NCI-H1092 treated with DMSO at 0.1 percent for 48 hours (cell line): ENCODE data around the gene LOXL1.

Source experiments
- DNase-seq: peaks from one replicate; lab custom pipeline; 2025; lab: John Stamatoyannopoulos, UW

LOXL1 gene, protein sequence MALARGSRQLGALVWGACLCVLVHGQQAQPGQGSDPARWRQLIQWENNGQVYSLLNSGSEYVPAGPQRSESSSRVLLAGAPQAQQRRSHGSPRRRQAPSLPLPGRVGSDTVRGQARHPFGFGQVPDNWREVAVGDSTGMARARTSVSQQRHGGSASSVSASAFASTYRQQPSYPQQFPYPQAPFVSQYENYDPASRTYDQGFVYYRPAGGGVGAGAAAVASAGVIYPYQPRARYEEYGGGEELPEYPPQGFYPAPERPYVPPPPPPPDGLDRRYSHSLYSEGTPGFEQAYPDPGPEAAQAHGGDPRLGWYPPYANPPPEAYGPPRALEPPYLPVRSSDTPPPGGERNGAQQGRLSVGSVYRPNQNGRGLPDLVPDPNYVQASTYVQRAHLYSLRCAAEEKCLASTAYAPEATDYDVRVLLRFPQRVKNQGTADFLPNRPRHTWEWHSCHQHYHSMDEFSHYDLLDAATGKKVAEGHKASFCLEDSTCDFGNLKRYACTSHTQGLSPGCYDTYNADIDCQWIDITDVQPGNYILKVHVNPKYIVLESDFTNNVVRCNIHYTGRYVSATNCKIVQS

DNA sequence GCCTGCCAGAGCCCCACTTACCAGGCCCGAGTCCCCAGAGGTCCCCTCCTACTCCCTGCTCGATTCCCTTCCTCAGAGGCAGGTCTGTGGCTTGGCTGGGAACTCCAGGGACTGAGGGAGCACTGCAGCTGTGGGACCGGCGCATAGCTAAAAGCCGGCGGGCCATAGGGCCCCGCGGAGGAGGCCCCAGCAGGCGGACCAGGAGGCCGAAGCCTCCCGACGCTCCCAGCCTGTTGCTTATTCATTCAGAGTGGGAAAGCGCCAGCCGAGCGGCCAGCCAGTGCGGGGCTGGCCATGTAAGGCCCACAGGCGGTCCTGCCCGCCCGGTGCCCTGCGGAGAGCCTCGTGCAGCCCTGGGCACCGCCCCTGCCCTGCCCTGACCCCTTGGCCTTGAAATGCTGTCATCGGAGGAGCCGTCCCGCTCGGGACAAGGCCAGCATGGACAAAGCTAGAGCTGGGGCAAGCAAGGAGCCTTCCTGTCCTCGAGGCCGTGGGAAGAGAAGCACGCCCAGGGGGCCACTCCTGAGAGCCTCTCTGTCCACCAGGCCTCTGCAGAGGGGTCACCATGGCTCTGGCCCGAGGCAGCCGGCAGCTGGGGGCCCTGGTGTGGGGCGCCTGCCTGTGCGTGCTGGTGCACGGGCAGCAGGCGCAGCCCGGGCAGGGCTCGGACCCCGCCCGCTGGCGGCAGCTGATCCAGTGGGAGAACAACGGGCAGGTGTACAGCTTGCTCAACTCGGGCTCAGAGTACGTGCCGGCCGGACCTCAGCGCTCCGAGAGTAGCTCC lies at the start of gene LOXL1:
LOXL1 (plus strand) TSS at position 244 of the 784 bp plus-strand sequence; CDS start at position 566, 322 bp downstream.
- no peak for DNase-seq

DNA sequence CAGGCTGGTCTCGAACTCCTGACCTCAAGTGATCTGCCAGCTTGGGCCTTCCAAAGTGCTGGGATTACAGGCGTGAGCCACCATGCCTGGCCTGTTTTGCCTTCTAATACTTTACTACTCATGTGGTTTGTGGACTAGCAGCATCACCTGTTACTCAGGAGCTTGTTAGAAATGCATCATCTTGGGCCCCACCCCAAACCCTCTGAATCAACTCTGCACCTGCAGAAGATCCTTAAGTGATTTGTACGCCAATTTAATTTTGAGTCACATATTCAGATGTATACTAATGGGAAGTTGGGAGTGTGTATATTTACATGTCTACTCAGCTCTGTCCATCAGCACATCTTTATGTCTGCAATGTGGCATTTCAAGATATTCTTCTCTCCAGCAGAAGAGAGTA lies 46.8 kb upstream of the LOXL1 start:
- no peak for DNase-seq

DNA sequence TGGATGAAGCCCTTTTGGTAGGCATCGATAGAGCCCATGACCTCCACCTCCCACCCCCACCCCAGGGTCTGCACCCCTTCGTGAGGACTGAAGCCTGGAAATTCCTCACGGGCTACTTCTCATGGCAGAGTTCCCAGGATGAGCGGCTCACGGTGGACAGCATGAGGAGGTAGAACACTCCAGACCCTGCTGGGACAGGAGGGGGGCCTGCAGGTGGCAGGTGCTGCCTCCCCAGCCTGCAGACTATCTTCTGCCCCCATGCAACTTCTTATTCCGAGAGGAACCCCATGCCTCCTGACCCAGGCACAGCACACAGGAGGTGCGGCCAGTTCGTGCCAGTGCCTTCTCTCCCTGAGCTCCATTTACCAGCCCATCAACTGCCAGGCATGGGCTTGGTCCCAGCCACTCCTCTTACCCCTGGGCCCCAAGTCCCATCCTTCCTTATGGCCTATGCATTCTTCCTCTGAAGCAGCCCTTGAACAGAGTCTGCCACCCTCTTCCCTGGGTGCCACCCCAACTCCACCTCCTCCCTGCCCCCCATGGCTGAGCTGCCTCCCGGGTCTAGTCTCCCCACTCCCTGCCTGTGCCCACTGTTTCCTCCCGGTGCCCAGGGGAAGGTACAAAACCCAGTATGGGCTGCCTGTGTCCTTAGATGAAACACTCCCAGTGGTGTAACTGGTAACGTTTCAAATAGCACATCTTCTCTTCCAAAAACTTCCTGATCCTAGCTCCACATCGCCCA lies 44.5 kb upstream of the LOXL1 start:
- DNase-seq, result no peak

DNA sequence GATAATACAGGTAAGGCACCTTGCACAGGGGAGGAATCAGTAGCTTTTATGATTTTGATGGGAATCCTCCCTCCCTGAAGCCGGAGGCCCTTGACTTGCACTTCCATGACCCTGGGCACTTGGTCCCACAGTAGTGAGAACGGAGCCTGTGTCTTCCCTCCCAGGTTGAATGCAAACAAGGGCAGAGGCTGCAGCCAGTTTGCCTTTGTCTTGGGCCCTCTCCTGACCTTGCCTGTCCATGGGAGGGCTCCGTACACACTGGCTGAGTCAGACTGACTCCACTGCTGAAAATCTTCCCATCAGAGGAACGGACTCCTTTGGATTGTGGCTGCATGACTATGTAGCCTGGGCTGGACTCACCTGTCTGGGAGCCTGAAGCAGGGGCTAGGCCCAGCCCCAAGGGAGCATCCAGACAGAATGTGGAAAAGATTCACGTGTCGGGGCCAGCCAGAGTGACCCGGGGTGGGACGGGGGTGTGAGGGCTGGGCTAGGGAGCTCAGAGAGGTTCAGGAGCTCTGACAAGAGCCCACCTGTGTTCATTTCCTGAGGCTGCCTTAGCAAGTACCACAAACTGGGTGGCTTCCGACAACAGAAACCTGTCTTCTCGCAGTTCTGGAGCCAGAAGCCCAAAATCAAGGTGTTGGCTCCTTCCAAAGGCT lies 43.4 kb upstream of the LOXL1 start:
- no peak for DNase-seq

DNA sequence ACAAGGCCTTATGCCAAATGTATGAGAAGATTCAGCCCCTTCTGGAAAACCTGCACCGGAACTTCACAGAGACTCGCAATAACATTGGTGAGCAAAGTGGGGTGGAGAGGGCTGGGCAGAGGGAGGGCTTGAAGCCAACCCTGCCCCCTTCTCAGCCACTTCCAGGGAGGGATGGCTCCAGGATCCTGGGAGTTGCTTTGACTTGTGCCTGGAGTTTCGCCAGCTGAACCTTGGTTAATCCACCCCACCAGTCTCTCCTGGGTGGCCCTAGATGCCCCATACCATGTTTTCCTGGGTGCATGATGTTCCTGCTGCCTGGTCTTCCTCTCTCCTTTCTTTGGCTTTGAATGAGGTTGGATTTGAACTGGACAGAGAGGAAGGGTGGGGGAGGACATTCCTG lies 42.1 kb upstream of the LOXL1 start:
- no peak for DNase-seq

DNA sequence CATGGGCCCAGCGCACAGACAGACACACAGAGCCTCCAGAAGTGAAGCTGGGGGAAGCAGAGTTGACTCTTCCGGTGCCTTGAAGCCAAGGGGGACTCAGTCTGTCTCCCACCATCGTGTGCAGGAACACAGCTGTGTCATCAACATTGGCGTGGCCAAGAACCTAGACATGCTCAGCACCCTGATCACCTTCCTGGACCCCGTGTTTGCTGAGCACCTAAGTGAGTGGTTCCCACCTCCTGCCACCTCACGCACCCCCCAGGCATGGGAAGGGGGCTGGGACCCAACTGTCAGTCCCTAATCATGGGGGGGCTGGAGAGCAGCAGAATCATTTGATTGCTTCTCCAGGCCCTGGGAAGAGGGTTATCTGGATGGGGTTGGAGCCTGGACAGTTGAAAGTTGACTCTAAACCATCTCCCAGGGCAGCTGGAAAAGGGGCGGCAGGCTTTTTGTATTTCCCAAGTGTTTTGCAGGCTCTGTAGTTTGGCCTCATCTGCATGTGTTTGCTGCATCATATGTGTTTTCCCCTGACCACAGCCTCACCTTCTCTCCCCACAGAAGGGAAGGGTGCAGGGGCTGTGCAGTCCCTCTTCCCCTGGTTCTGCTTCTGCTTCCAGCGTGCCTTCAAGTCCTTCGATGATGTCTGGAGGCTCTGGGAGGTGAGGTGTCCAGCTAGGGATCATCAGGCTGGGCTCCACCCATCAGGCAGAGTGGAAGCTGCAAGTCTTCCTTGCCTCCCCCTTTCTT lies 40.1 kb upstream of the LOXL1 start:
- no peak for DNase-seq

DNA sequence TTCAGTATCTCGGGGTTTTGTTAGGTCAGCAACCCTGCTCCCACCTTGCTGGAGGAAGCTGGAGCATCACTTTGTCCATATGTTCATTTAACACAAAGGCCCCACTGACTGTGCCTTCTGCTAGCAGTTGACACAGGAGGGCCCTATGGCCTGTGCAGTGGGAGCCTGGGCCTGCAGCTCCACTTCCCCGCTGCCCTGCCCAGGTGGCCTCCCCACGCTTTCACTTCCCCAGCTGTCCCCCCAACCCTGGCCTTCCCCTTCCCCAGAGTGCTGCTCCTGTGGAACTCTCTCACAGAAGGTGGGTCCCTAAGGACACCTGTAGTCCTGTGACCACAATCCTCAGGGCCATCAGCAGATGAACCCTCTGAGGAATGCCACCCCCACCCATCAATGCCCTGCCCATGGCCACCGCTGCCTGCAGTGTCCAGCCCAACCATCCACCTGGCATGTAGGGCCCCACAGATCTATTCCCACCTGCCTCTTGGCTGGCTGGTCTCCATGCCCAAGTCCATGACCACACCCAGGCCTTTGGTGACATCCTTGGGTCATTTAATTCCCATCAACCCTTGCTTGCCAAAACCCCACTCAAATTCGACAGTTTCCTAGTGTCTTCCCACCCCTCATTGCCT lies 39.4 kb upstream of the LOXL1 start:
- DNase-seq, result no peak

DNA sequence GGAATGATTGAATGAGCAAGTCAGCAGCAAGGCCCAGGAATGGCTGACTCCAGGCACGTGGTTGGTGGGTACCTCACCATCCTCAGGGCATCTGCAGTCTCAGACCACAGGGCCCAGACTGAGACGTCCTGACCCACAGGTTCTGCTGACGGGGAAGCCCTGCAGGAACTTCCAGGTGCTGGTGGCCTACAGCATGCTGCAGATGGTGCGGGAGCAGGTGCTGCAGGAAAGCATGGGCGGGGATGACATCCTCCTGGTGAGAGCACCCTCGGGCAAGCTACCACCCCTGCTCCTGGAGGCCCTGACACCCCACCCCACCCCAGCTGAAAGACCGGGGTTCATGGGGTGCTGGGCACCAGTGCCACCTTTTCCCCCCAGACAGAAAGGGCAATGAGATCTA lies 38.8 kb upstream of the LOXL1 start:
- no peak for DNase-seq

DNA sequence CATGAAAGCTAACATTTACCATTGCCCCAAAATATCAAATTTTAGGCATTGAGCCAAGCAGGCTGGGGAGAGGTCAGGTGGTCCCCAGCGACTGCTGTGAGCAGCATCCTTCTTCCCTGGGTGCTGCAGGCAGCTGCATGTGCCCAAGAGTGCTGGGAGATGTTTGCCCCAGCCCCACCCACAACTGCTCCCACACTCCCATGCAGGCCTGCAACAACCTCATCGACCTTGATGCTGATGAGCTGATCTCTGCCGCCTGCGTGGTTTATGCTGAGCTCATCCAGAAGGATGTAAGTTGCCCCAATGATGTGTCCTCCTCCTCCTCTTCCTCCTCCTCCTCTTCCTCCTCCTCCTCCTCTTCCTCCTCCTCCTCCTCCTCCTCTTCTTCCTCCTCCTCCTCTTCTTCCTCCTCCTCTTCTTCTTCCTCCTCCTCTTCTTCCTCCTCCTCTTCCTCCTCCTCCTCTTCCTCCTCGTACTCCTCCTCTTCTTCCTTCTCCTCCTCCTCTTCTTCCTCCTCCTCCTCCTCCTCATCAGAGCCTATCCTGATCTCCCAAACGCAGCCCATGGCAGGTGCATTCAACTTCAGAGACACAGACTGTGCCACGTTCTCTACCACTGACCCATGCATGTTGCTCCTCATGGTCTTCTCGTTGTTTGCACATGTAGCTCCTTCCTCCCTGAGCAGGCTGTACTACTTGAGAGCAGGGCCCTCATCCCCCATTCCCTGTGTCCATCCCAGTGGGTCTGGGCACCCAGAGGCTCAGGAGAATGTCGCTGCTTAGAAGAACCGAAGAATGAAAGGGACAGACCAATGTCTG lies 37.8 kb upstream of the LOXL1 start:
- no peak for DNase-seq

DNA sequence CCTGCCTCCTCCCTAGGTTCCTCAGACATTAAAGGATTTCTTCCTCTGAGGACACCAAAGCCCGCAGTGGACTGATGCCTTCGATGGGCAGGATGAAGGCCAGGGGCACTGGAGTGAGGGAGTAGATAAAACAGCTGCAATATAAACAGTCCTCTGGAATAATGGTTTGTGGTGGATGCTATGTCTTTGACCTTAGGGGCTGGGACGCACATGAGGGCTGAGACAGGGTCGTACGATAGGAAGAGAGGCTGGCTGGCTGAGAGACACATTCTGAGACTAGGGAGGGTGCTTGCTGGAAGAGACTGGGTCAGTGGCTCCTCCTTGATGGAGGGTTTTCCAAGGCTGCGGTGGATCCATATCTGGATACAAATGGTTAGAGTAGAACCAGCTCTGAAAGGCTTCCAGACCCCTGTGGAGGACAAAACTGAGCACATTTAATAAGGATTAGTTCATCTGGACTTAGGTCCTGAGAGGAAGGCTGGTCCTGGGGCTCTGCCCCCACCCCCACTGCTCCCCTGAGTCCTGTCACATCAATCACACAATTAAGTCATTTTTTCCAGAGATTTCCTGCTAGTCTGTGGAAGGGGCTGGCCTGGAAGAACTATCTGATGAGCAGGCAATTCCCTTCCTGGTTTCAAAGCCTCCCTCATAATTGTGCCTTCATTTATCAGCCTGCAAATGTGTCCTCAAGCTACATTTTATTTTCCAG lies 37.1 kb upstream of the LOXL1 start:
- DNase-seq, result no peak

DNA sequence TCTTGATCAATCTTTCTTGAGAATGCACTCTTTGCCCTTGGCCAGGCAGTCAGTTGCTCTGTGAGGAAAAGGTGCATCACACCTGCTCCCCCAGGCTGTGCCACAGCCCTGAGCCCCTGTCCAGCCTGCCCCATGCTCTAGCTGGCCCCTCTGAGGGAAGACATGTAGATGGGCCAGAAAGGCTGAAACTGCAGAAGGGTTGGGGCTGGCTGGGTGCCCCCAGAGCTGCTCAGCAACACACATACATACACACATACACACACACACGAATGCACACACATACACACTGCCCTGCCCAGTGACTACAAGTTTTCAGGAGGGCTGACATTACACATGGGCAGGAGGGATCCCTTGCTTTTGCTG lies 36.5 kb upstream of the LOXL1 start:
- DNase-seq, result no peak

DNA sequence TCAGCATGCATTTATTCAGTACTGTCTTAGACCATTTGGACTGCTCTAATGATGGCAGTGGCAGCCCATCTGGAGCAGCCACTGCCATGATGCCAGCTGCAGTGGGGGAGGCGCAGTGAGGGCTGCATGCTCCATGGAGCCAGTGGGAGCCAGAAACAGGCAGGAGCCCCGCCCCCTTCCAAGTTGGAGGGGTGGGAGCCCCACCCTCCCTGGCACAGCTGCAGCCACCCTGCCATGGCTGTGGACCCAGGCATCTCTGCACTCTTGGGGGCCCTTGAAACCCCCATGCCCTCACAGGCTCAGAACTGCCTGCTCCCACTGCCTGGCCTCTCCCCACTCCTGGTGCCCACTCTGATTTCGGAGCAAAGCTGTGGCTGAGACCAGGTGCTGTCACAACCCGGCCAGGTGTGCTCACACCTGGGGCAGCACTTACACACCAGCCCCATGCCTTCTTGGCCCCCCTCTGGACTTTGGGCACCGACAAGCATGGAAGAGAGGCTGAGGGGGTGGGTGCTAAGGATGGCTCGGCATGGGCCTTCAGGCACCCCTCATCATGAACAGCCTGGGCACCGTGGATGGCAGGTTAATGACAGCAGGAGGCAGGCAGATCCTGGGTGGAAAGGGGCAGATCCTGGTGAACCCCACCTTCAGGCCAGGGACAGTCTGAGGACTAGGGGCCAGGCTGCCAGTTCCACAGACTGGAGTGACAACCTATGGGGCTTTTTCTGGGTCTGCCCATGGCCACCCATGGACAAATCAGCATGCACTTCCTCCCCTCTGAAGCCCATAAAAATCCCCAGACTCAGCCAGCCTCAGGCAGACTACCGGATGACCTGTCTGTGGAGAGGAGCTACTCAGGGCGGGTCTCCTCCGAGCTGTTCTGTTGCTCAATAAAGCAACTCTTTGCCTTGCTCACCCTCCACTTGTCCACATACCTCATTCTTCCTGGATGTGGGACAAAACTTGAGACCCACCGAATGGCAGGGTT lies 34.6 kb upstream of the LOXL1 start:
- no peak for DNase-seq

DNA sequence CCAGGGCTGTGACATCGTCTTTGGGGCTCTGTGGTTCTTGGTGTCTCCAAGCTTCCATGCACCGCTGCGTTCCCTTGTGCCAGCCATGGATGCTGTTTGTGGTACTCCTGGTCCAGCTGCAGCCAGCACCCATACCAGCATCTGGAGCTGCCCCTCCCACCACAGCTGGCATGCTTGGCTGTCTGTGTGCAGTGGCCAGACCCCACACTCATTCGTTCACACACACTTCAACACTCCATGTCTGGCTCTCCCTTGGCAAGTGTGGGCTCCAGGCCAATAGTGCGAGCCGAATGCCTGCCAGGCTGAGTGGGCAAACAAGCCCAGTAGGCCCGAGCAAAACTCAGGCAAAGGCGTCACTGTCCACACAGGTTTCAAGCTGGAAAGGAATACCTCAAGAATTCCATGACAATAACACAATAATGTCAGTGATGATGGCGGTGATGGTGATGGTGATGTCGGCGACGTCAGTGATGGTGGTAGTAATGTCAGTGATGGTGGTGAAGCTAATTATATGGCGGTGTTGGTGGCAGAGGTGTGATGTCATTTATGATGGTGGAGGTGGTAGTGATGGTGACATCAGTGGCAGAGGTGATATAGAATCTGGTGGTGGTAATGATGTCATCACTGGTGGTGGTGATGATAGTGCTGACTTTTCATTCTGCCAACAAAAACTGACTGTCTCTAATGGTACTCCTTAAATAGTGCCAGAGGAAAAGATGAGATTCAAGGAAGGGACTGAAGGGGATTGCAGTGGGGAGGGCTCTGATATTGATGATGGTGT lies 33.6 kb upstream of the LOXL1 start:
- no peak for DNase-seq

DNA sequence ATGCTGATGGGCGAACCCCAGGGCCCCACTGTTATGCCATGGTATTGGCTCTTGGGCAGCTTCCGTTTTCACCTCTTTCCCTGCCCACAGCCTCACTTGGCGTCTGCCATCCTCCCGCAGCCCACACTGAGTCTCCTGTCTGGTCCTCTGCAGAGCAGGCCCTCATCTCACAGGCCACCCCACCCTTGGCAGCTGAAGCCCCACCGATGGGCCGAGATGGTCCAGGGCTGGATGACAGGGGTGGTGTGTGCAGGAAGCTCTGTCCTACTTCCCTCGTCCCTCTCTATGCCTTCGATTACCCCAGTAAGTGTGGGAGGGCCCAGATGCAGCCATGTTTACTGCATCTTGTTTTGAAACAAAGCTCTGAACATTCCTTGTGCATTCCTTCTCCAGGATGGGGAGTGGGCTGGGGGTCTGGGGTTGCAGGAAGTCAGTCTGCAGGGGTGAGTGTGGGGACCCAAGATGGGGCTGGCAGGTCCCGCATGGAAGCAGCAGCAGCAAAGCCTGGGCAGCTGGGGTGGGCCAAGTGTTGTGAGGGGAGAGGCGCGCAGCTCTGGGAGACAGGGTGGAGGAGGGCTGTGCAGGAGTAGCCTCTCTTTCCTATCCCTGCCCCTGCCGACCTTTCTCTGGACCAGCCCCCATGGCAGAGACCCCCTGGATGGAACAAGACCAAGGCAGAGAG lies 32.0 kb upstream of the LOXL1 start:
- DNase-seq, result no peak

DNA sequence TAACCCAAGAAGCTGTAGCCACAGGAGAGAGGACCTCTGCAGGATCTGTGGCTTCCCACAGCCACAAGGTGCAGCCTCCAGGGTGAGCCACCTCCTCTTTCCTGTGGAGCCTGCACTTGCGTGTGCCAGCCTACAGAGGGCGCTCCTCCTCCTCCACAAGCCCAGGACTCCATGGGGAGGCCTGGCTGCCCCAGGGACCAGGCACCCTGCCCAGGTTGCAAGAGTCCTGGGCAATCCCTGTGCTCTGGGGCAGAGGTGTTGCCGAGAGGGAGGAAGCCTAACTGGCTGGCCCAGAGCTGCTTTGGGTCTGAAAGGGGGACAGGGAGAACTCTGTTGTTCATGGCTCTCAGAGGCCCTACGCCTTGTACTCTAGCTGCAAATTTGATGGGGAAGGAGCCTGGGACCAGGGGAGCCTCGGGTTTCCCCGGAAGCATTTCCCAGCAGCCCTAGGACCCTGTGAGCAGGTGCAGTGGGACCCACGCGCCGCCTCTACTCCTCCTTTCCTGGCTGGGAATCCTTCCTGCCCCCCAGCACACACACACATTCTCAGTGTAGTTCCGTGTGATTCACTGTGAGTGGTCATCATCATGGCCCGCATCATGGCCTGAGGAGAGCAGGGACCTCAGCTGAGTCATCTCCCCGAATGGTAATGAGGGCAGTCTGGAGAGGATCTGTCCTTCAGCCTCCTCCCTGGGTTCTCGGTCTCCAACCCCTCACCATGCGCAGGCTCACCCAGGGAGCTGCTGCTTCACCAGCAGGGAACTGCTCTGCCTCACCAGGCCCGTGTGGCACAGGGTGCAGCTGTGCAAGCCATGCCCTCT lies 28.6 kb upstream of the LOXL1 start:
- no peak for DNase-seq
